Measurements from ENCODE around the gene PCDHGC4.

PCDHGC4 gene

GRCh38 chr5:141512390-141512910, 27.6 kb downstream of the PCDHGC4 start:
- DNase-seq (ENCODE audit: low read depth, low spot score) = peak; percentile 85

- peak; percentile 63 for DNase-seq (ENCODE audit: low read depth, low spot score)
Measured at GRCh38 chr5:141512911-141513626, 28.2 kb downstream of the PCDHGC4 start.

GRCh38 chr5:141513627-141514329, 28.9 kb downstream of the PCDHGC4 start:
- peak; percentile 92 for DNase-seq (ENCODE audit: low read depth, low spot score)

- peak; percentile 49 for DNase-seq (ENCODE audit: low read depth, low spot score)
Measured at GRCh38 chr5:141514330-141515133, 29.7 kb downstream of the PCDHGC4 start.

GRCh38 chr5:141515141-141515540, 30.3 kb downstream of the PCDHGC4 start:
- no peak for DNase-seq (ENCODE audit: low read depth, low spot score)

DNA sequence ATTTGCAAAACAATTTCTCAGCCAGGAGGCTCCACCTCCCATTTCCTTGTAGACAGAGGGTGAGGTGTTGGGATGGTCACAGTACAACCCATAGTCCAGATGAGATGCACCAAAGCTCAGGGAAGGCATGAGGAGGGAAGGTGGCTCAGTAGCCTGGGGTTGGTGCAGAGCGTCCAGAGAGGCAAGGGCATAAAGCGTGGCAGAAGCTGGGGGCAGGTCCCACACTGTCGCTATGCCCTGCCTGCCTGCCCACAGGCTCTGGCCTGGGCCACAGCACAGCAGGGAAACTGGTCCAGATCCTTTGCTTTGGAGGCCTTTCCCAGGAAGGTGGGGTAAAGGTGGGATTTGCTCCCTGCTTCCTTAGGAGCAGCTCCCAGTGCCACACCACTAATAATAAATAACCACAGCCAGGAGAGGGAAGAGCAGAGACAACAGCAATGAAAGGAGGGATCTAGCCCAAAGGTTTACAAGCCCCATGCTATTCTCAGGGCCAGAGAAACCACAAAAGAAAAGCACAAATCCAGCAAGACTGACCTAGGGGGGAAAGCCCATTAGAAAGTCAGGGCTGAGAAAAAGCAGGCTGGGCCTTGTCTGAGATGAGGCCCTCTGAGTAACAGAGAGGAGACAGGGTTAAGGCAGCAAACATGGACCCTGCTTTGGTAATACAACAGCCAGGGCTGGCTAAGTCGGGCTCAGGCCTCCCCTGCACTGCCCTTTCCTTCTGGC, 31.3 kb downstream of the PCDHGC4 start:
- no peak for DNase-seq (ENCODE audit: low read depth, low spot score)

DNA sequence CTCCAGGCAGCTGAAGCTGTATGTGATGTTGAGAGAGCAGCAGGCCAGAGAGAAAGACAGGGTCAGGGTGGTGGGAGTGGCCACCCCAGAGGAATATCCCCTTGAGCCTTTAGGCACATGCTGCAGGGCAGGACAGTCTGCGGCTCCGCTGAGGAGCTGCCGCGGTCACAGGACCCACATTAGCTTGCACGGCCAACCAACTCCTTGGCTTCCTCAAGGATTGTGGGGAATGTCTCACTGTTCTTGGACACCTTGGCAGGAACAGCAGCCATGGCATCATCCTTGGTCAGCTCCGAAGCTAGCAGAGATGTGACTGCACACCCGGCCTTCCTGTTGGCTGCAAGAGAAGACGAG, 31.8 kb downstream of the PCDHGC4 start:
- no peak for DNase-seq (ENCODE audit: low read depth, low spot score)

- DNase-seq (ENCODE audit: low read depth, low spot score) = no peak
Measured at GRCh38 chr5:141517312-141517711, 32.5 kb downstream of the PCDHGC4 start.

DNA sequence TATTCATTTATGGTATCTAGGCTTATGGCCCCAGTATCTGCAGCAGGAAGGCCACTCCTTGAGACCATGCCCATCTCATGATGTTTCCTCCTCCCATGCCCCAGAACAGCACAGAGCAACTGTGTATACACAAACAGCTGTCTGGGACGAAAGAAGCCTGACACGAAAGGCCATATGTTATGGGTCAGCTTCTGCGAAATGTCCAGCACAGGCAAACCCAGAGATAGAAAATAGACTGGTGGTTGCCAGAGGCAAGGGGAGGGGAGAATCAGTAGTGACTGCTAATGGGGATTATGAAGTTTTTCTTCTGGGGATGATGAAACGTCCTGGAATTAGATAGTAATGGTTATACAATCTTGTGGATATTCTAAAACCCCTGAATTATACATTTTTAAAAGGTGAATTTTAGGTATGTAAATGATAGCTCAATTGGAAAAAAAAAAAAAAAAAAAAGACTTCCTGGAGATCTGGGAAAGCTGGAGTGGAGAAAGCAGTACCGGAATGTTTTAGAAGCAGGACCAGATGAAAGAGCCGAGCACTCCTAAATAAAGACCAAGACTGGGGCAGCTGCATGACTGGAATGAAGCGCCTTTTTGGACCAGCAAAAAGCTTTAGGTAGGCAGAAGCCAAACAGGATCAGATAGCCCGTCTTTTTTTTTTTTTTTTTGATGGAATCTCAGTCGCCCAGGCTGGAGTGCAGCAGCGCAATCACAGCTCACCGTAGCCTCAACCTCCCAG, 33.2 kb downstream of the PCDHGC4 start:
- DNase-seq (ENCODE audit: low read depth, low spot score) = no peak

GRCh38 chr5:141518618-141519015, 33.8 kb downstream of the PCDHGC4 start:
- no peak for DNase-seq (ENCODE audit: low read depth, low spot score)

DNA sequence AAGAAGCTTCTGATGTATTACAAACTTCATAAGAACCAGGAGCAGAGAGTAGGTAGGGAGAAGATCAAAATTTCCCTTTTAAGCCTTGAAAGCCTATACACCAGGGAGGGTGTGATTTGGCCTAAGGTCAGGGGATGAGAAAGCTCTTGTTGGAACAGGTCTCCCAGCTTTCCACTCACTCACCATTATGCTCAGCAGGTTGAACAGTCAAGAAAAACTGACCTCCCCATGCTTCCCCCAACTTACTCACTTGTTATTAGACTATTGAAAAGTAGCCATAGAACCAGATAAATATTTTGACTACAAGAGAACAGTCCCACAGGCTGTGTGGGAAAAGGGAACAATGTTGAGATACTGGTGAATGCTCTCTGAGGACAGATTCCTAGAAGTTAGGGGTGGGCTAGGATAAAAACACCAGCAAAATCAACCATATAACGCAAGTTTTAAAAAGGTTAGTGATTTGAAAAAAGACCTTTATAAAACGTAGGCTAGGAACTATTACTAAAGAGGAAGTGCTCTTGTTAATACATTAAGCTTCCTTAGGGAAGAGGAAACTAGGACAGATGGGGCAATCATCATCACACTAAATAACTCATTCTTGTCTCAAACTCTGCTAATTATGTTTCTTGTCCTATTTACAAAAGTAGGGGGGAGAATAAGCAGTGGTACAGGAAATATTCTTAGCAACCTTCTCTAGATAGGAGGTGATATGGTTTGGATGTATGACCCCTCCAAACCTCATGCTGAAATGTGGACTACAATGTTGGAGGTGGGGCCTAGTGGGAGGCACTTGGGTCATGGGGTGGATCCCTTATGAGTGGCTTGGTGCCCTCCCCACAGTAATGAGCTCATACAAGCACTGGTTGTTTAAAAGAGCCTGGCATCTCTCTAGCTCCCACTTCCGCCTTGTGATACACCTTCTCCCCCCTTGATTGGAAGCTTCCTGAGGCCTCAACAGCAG, 35.1 kb downstream of the PCDHGC4 start:
- DNase-seq (ENCODE audit: low read depth, low spot score) = no peak

DNA sequence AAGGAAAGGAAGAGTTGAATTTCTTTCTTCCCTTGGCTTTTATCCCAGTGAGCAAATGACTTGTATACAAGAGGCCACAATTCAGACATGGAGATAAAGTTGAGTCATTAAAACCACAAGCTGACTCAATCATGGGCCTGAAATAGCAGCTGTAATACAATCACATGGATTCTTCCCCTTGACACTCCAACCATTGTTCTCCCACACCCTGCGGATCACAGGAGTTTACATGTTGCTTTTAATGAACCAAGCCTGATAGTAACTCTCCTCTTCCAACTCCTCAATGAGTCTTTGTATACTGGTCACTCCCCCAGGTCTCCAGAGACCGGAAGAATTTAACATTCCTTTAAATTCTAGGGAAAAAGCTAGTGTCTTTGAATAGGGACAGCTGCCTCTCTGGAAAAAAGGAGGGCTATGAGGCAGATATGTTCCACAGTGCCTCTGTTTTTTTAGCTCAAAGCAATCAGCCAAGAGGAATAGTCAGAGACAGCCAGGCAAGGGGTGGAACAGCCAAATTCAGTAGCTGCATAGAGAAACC, 36.5 kb downstream of the PCDHGC4 start:
- peak; percentile 96 for DNase-seq (ENCODE audit: low read depth, low spot score)

DNA sequence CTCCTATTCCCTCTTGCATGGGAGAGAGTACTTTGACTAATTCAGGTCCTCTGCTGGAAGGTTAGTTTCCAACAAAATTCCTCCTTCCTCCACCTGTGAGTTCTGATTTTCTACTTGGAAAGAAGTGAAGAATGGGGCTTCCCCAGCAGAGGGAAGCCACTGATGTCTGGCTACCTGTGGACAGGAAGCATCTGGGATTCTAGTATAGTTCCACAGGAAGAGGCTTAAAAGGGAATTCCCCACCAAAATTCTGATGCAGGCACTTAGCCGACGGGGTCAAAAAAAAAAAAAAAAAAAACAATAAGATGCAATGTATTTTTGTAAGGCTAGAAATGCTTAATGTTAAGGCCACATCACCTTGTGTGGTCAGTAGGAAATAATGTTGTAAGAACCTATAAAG, 37.5 kb downstream of the PCDHGC4 start:
- DNase-seq (ENCODE audit: low read depth, low spot score) = no peak

- no peak for DNase-seq (ENCODE audit: low read depth, low spot score)
Measured at GRCh38 chr5:141523991-141524390, 39.2 kb downstream of the PCDHGC4 start.

- DNase-seq (ENCODE audit: low read depth, low spot score) = peak; percentile 98
Measured at GRCh38 chr5:141524604-141525597, 40.1 kb downstream of the PCDHGC4 start.

DNA sequence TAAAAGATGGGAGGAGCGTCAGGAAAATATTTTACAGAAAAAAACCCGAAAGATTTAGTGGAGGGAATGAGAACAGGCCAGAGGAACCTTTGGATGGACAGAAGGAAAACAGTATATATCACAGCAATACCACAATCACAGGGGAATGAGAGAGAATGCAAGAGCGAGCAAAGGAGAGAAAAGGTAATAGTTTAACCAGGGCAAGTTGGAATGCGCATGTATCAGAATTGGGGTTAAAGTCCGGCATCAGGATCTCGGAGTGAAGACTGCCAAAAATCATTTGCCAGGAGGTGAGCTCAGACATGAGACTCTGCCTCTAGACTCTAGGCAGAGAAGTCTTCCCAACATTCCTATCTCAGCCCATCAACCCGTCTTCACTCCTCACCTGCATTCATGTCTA, 40.8 kb downstream of the PCDHGC4 start:
- no peak for DNase-seq (ENCODE audit: low read depth, low spot score)

GRCh38 chr5:141527426-141527825, 42.6 kb downstream of the PCDHGC4 start:
- DNase-seq (ENCODE audit: low read depth, low spot score) = no peak

GRCh38 chr5:141528291-141528984, 43.6 kb downstream of the PCDHGC4 start:
- DNase-seq (ENCODE audit: low read depth, low spot score) = no peak

Measured in astrocyte of the hippocampus (primary cell).